NB4 (cell line): ENCODE measurements around the gene VGLL1.

Source experiments
- CTCF ChIP-seq: IDR thresholded peaks from one replicate; pipeline ENCODE4 v1.5.1; 2012; ENCODE audit warnings: low read depth, low read length
- MAX ChIP-seq: IDR thresholded peaks from 2 replicates; pipeline ENCODE4 v1.6.1; 2011; ENCODE audit warnings: low read depth, low read length
- MYC ChIP-seq: IDR thresholded peaks from 2 replicates; pipeline ENCODE4 v1.6.1; 2011; ENCODE audit warnings: low read depth, low read length
- POLR2A ChIP-seq: IDR thresholded peaks from 2 replicates; pipeline ENCODE4 v1.6.1; 2011; ENCODE audit warnings: mild to moderate bottlenecking; ENCODE audit not compliant: insufficient read length; ENCODE audit errors: extremely low read depth

- TF ChIP-seq CTCF (no peak), POLR2A (no peak), MAX (no peak), MYC (no peak)
Measured at GRCh38 chrX:136546371-136546781, 14.4 kb downstream of the VGLL1 start.
